NCI-H2227 (cell line): ENCODE data around the gene EDAR.
A peak's percentile ranks its signal among the peaks of the same experiment; 100 is the strongest.

ENCODE experiments used
- DNase-seq: peaks from one replicate; lab custom pipeline; 2025; ENCODE audit not compliant: unreplicated experiment; lab: John Stamatoyannopoulos, UW

EDAR gene

GRCh38 chr2:108941767-108942166 is 47.3 kb downstream of the EDAR start:
- DNase-seq = no peak

- no peak for DNase-seq
These were observed 47.8 kb downstream of the EDAR start for GRCh38 chr2:108941161-108941665.

GRCh38 chr2:108940156-108940555 is 48.9 kb downstream of the EDAR start:
- DNase-seq = no peak

GRCh38 chr2:108938077-108938710 is 50.8 kb downstream of the EDAR start:
- DNase-seq = no peak

- DNase-seq = no peak
These were observed 51.5 kb downstream of the EDAR start for GRCh38 chr2:108937367-108938017.

- no peak for DNase-seq
These were observed 52.2 kb downstream of the EDAR start for GRCh38 chr2:108936866-108937265.

GRCh38 chr2:108936076-108936864 is 52.8 kb downstream of the EDAR start:
- DNase-seq = no peak

- DNase-seq = no peak
These were observed 53.7 kb downstream of the EDAR start for GRCh38 chr2:108935271-108935741.

- no peak for DNase-seq
These were observed 54.3 kb downstream of the EDAR start for GRCh38 chr2:108934583-108935245.

- no peak for DNase-seq
These were observed 54.9 kb downstream of the EDAR start for GRCh38 chr2:108934151-108934550.

GRCh38 chr2:108933691-108934117 is 55.3 kb downstream of the EDAR start:
- DNase-seq = peak; percentile 43

- DNase-seq = no peak
These were observed 56.2 kb downstream of the EDAR start for GRCh38 chr2:108932736-108933332.

GRCh38 chr2:108931372-108931771 is 57.6 kb downstream of the EDAR start:
- DNase-seq = no peak

GRCh38 chr2:108929807-108930425 is 59.1 kb downstream of the EDAR start:
- DNase-seq = no peak

- DNase-seq = no peak
These were observed 60.2 kb downstream of the EDAR start for GRCh38 chr2:108928660-108929377.

GRCh38 chr2:108927936-108928659 is 60.9 kb downstream of the EDAR start:
- peak; percentile 63 for DNase-seq

GRCh38 chr2:108927405-108927804 is 61.6 kb downstream of the EDAR start:
- DNase-seq = no peak

- DNase-seq = no peak
These were observed 62.2 kb downstream of the EDAR start for GRCh38 chr2:108926561-108927380.
